OCI-LY7 (cell line): ENCODE measurements around the gene RFPL1. TPM values are rescaled to one million over a fixed set of nuclear protein-coding genes. Genes with fewer than 3 reads are reported as not detected.

Source experiments
- BruUV-seq: library from RNA; stranded (reverse); fragments of 400-500 nt; replicated peaks from 2 replicates; lab custom pipeline; 2021; lab: Mats Ljungman, UMichigan
- CTCF ChIA-PET: fragments of 300-600 bp; sonication (Branson Sonifier 250); formaldehyde crosslinking; loops from one replicate; lab custom pipeline; 2022; ENCODE audit warnings: antibody characterized with exemption; ENCODE audit not compliant: unreplicated experiment; lab: Charles Lee
- POLR2A ChIA-PET: fragments of 300-600 bp; sonication (Branson Sonifier 250); formaldehyde crosslinking; loops from one replicate; lab custom pipeline; 2022; ENCODE audit warnings: antibody characterized with exemption; lab: Charles Lee
- DNase-seq: peaks from one replicate; pipeline ENCODE4 v3.0.0-alpha.2; 2015; ENCODE audit warnings: low spot score
- H2AFZ ChIP-seq: fragments of 200-600 bp; sonication (generic), shearing (Covaris generic); 2 replicates; pipeline ENCODE4 v1.6.1; 2014; ENCODE audit warnings: mild to moderate bottlenecking, antibody characterized with exemption, low read length, moderate library complexity
- H3K27ac ChIP-seq: fragments of 200-600 bp; sonication (generic); 2 replicates; pipeline ENCODE4 v1.5.1; 2014; ENCODE audit warnings: mixed run types, low read depth, mild to moderate bottlenecking, moderate library complexity, low read length, inconsistent platforms; ENCODE audit not compliant: poor library complexity, severe bottlenecking
- H3K36me3 ChIP-seq: fragments of 200-600 bp; sonication (generic); 2 replicates; pipeline ENCODE4 v1.6.1; 2014; ENCODE audit warnings: mild to moderate bottlenecking, antibody characterized with exemption, low read length, moderate library complexity, mixed read lengths; ENCODE audit not compliant: insufficient read depth
- H3K4me1 ChIP-seq: fragments of 200-600 bp; sonication (generic); 2 replicates; pipeline ENCODE4 v1.5.1; 2014; ENCODE audit warnings: mild to moderate bottlenecking, low read length; ENCODE audit not compliant: insufficient read depth, poor library complexity, severe bottlenecking
- H3K4me2 ChIP-seq: fragments of 200-600 bp; sonication (generic); 2 replicates; pipeline ENCODE4 v1.6.1; 2014; ENCODE audit warnings: mild to moderate bottlenecking, low read length
- H3K4me3 ChIP-seq: fragments of 200-600 bp; sonication (generic); 2 replicates; pipeline ENCODE4 v1.5.1; 2014; ENCODE audit warnings: mild to moderate bottlenecking, low read depth, low read length; ENCODE audit not compliant: poor library complexity, severe bottlenecking
- H3K79me2 ChIP-seq: fragments of 200-600 bp; sonication (generic); 2 replicates; pipeline ENCODE4 v1.6.1; 2016; ENCODE audit warnings: low read depth, mild to moderate bottlenecking, low read length, moderate library complexity, mixed read lengths; ENCODE audit not compliant: insufficient read depth
- H3K9me2 ChIP-seq: fragments of 200-600 bp; sonication (generic); 2 replicates; pipeline ENCODE4 v1.6.1; 2016; ENCODE audit warnings: mild to moderate bottlenecking, low read length, mixed read lengths; ENCODE audit not compliant: insufficient read depth
- H3K9me3 ChIP-seq: fragments of 200-600 bp; sonication (generic); 2 replicates; pipeline ENCODE4 v1.6.1; 2014; ENCODE audit warnings: mild to moderate bottlenecking, mixed run types, low read length, mixed read lengths
- H4K20me1 ChIP-seq: fragments of 200-600 bp; sonication (generic); 2 replicates; pipeline ENCODE4 v1.6.1; 2014; ENCODE audit warnings: mild to moderate bottlenecking, antibody characterized with exemption, low read length, moderate library complexity, mixed read lengths; ENCODE audit not compliant: insufficient read depth
- CTCF ChIP-seq: fragments of 200-600 bp; sonication (generic); conservative IDR thresholded peaks from 2 replicates; pipeline ENCODE4 v1.5.1; 2014; ENCODE audit warnings: mild to moderate bottlenecking, antibody characterized with exemption, low read length, moderate library complexity, mixed read lengths
- EZH2phosphoT487 ChIP-seq: fragments of 200-600 bp; sonication (generic); IDR thresholded peaks from 2 replicates; pipeline ENCODE4 v1.6.1; 2018; ENCODE audit warnings: low read depth, borderline replicate concordance, mild to moderate bottlenecking, mixed run types, antibody characterized with exemption, low read length, moderate library complexity, mixed read lengths
- intact Hi-C: fragments of 100-400 bp; cut with micrococcal nuclease; formaldehyde crosslinking; loops from one replicate; pipeline ENCODE4 v1.10.0; 2022; ENCODE audit not compliant: unreplicated experiment
- total RNA-seq, 2 experiments: library from RNA; depleted of rRNA in 1 of 2; stranded (reverse); fragments of >200 nt in 1 of 2; shearing (Covaris generic) in 1 of 2; gene quantifications; 2 replicates each; pipeline ENCODE4 v1.2.3, GENCODE V29; 2014 to 2022

RFPL1 gene
- total RNA-seq, 2 experiments from 2014 or later = not detected

- TF ChIP-seq EZH2phosphoT487 (no peak), CTCF (no peak)
- H3K4me3 ChIP-seq = no peak within 1 kb of the TSS
- intact Hi-C loops = no loop called here
Measured at GRCh38 chr22:29479417-29480261, 41.3 kb downstream of the RFPL1 start, which contains the start of gene NEFH. Gene NEFH (plus strand): TSS chr22:29480218. CDS start chr22:29480263, 45 bp downstream.

GRCh38 chr22:29480262-29480511 lies 41.8 kb downstream of the RFPL1 start:
- H3K9me2 ChIP-seq = no peaks in the 10 kb centered on the region
- no TSS peak for BruUV-seq
- POLR2A ChIA-PET = no interaction called here
- H3K27ac ChIP-seq = no peak overlapping the region
- TF ChIP-seq CTCF (no peak), EZH2phosphoT487 (no peak)
- no peaks in the 10 kb centered on the region for H3K36me3 ChIP-seq
- H3K79me2 ChIP-seq = no peaks in the 10 kb centered on the region
- H3K4me1 ChIP-seq = peaks cover 15% of the 10 kb centered on the region
- H3K4me2 ChIP-seq = no peak overlapping the region
- CTCF ChIA-PET = no interaction called here
- DNase-seq = no peak
- no peaks in the 10 kb centered on the region for H4K20me1 ChIP-seq
- H2AFZ ChIP-seq = no peak overlapping the region
- H3K4me3 ChIP-seq = no peak overlapping the region
- intact Hi-C loops = no loop called here
- no peaks in the 10 kb centered on the region for H3K9me3 ChIP-seq

More at GRCh38 chr22:29479417-29480261, 41.3 kb downstream of the RFPL1 start, which contains the start of gene NEFH:
- ChIA-PET CTCF (no interaction called here), POLR2A (no interaction called here)
- no peaks in the 10 kb centered on the region for H3K79me2 ChIP-seq
- no peak for DNase-seq
- H3K27ac ChIP-seq = no peak within 1 kb of the TSS
- H3K4me2 ChIP-seq = no peak within 1 kb of the TSS
- H3K36me3 ChIP-seq = no peaks in the 10 kb centered on the region
- BruUV-seq = no TSS peak
- no peaks in the 10 kb centered on the region for H3K9me2 ChIP-seq
- H3K4me1 ChIP-seq = peaks cover 16% of the 10 kb centered on the region
- H4K20me1 ChIP-seq = no peaks in the 10 kb centered on the region
- no peak within 1 kb of the TSS for H2AFZ ChIP-seq
- H3K9me3 ChIP-seq = no peaks in the 10 kb centered on the region
